Activated CD4-positive, alpha-beta memory T cell treated with anti-CD3 and anti-CD28 coated beads, Interleukin-2, amount 10 ng/mL, durations not matched to agents 7 days and 5 days (primary cell): ENCODE measurements around the gene STIM2. TPM values are rescaled to one million over a fixed set of nuclear protein-coding genes. Genes with fewer than 3 reads are reported as not detected.
"Not testable (repeated sequence)": the region's sequence is repeated elsewhere in the genome, so short reads cannot be mapped to it uniquely, and the experiment has no call there.

Experiments
- CTCF ChIA-PET: fragments of 350-600 bp; sonication (Branson Sonifier 250); formaldehyde crosslinking; loops from one replicate; lab custom pipeline; 2021; ENCODE audit warnings: antibody characterized with exemption, inconsistent platforms; lab: Charles Lee
- POLR2A ChIA-PET: fragments of 350-600 bp; sonication (Branson Sonifier 250); formaldehyde crosslinking; loops from one replicate; lab custom pipeline; 2021; ENCODE audit warnings: antibody characterized with exemption; lab: Charles Lee
- DNase-seq: peaks from one replicate; pipeline ENCODE4 v3.0.0-alpha.2; 2020
- H3K27ac Mint-ChIP-seq: one replicate; pipeline ENCODE4 v1.8.0; 2021; ENCODE audit warnings: mild to moderate bottlenecking, mixed read lengths
- H3K27me3 Mint-ChIP-seq: one replicate; pipeline ENCODE4 v1.8.0; 2021; ENCODE audit warnings: mixed read lengths
- H3K36me3 Mint-ChIP-seq: one replicate; pipeline ENCODE4 v1.8.0; 2021; ENCODE audit warnings: low read depth, mixed read lengths
- H3K4me1 Mint-ChIP-seq: one replicate; pipeline ENCODE4 v1.8.0; 2021; ENCODE audit warnings: mixed read lengths
- H3K4me3 Mint-ChIP-seq: one replicate; pipeline ENCODE4 v1.8.0; 2021; ENCODE audit warnings: mild to moderate bottlenecking, mixed read lengths
- H3K9me3 Mint-ChIP-seq: one replicate; pipeline ENCODE4 v1.8.0; 2021; ENCODE audit warnings: mixed read lengths
- total RNA-seq, 2 experiments: library from RNA; stranded (reverse); gene quantifications; one replicate each; pipeline ENCODE4 v1.2.3, GENCODE V29; 2021

STIM2 gene
- total RNA-seq, result 10 to 100 TPM; 53.3 to 58.7 TPM

DNA sequence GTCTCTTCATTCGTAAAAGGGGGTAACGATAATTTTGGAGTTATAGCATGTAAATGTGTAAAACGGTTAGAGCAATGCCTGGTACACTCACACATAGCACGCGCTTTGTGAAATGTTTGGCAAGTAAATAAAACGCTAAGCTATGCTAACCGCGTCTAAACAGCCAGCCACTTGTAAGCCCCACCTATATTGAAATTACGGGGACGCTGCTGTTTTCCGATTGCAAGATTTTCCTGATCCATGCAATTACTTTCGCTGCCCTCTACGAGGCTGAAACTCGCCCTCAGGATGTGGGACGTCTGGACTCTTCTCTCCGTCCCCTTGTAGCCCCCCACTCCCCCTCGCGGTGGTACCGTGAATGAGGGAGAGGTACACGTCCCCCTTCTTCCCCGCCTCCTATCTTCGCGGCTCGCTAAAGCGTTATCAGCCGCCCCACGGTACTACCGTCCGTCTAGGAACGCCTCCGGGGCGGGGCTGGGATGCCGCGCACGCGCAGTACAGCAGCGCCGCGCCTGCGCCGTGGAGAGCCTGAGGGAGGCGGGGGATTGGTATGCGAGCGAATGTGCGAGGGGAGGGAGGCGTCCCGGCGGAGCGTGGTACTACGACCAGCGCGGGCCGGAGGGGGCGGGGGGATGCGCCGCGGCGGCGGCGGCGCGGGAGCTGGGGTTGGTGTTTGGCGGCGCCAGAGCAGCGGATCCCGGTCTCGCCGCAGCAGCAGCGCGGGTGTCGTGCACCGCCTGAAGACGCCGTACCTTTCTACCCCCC is at the start of gene STIM2:
Gene STIM2, plus strand, starts transcription at position 685 of the 765 bp plus-strand sequence.
- Mint-ChIP-seq H3K27me3 (no peaks in the 10 kb centered on the region), H3K36me3 (peaks cover 7% of the 10 kb centered on the region), H3K9me3 (no peaks in the 10 kb centered on the region), H3K27ac (peak within 1 kb of the TSS; percentile 96), H3K4me3 (peak within 1 kb of the TSS; percentile 87), H3K4me1 (peaks cover 55% of the 10 kb centered on the region)
- peak; percentile 99 for DNase-seq
- ChIA-PET POLR2A (interaction anchor here (0.6 to 7.1 kb wide), 23 partner anchors 9 to 541 kb away, joined by 3 to 259 read pairs (median 5); partner anchors contain the start of gene TBC1D19), CTCF (interaction anchor here (0.7 to 6.5 kb wide), 7 partner anchors 13 to 276 kb away, joined by 3 to 57 read pairs (median 7); partner anchors contain the start of gene TBC1D19)

DNA sequence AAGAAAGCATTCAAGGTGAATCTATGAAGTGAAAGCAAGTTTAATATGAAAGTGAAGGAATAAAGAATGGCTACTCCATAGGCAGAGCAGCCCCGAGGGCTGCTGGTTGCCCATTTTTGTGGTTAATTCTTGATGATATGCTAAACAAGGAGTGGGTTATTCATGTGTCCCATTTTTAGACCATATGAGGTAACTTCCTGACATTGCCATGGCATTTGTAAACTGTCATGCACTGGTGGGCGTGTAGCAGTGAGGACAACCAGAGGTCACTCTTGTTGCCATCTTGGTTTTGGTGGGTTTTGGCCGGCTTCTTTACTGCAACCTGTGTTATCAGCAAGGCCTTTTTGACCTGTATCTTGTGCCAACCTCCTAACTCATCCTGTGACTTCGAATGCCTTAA is 49.1 kb upstream of the STIM2 start:
- Mint-ChIP-seq H3K4me1 (peaks cover 25% of the 10 kb centered on the region), H3K27ac (peak overlapping the region; percentile 81)
- DNase-seq, H3K36me3 Mint-ChIP-seq, H3K9me3 Mint-ChIP-seq, CTCF ChIA-PET, H3K4me3 Mint-ChIP-seq, H3K27me3 Mint-ChIP-seq: not testable (repeated sequence)
- POLR2A ChIA-PET, result interaction anchor here (0.7 to 2.1 kb wide), 2 partner anchors 11 to 49 kb away, joined by 3 to 7 read pairs; partner anchors contain the start of gene STIM2

DNA sequence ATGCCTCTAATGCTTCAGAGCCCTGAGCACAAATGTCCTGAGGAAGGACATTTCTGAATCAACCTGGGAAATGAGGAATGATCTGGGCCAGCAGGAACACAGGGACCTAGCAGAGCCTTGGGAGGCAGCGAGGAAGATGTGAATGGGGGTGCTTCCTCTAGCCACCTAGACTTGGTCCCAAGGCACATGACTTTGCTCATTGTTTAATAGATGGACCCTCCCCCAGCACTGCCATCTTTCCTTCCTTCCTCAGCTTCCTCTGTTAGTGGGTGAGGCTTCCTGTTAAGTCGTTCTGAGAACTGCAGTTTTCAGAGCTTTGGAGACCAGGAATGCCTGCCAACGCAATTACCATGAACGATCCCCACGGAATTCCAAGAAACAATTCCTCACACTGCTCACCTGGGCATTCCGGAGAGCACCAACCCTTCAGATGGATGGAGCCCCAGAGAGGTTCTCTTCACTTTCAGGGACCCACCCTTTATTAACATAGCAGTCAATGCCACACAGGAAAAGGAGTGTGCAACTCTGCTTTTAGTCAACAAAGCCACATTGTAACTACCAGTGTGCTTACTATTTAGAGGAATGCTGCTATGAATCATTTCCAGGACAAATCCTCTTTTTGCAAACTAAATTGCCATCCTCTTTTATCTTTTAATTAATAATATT is 48.5 kb upstream of the STIM2 start:
- POLR2A ChIA-PET, result interaction anchor here (0.7 to 2.1 kb wide), 2 partner anchors 10 to 49 kb away, joined by 3 to 7 read pairs; partner anchors contain the start of gene STIM2
- CTCF ChIA-PET, result no interaction called here
- Mint-ChIP-seq H3K27ac (peak overlapping the region; percentile 81), H3K4me3 (peak overlapping the region; percentile 12), H3K27me3 (no peaks in the 10 kb centered on the region), H3K36me3 (peaks cover 4% of the 10 kb centered on the region), H3K9me3 (peaks cover 5% of the 10 kb centered on the region), H3K4me1 (peaks cover 25% of the 10 kb centered on the region)
- no peak for DNase-seq

DNA sequence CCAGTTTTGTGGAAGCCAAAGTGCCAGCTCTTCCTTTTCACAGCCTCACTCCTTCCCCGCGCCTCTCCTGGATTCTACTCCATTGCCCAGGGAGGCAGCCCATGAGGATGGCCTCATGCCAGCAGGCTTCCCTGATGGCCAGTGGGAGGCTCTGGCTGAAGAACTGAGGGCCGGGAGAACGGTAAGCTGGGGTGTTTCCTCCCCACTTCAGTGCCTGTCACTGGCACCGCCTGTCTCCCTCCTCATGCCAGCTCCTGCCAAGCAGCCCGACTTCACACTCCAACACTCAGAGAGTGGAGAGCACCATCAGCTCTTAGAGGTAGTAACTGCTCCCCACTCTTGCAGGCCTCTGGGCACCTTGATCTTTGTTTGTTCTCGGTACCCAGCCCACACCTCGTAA is 46.9 kb upstream of the STIM2 start:
- Mint-ChIP-seq H3K27me3 (no peaks in the 10 kb centered on the region), H3K36me3 (peaks cover 4% of the 10 kb centered on the region), H3K4me1 (peaks cover 25% of the 10 kb centered on the region), H3K4me3 (no peak overlapping the region), H3K9me3 (peaks cover 5% of the 10 kb centered on the region), H3K27ac (no peak overlapping the region)
- ChIA-PET POLR2A (interaction anchor here (1.0 kb wide), 1 partner anchor 14 kb away, joined by 3 read pairs; no protein-coding TSS in a partner anchor), CTCF (no interaction called here)
- no peak for DNase-seq

DNA sequence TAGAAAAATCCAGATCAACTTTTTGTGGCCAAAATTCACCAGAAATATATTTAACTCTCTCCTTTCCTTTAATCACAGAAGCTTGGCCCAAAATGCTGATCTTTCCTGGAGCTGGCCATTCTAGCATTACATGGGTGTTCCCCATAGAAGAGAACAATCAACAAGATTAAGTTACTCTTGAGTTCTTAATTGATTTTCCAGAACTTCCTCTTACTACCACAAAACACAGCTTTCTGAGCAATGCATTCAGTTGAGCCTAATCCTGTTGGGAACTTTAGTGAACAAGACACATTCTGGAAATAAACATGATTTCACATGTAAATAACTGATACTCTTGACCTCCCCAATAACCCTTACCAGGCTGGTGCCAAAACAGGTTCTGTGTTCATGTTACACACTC is 45.4 kb upstream of the STIM2 start:
- ChIA-PET POLR2A (no interaction called here), CTCF (no interaction called here)
- Mint-ChIP-seq H3K9me3 (peaks cover 6% of the 10 kb centered on the region), H3K27ac (no peak overlapping the region), H3K36me3 (peaks cover 4% of the 10 kb centered on the region), H3K4me3 (no peak overlapping the region), H3K27me3 (no peaks in the 10 kb centered on the region), H3K4me1 (peaks cover 25% of the 10 kb centered on the region)
- no peak for DNase-seq

GRCh38 chr4:26815706-26816105 is 44.9 kb upstream of the STIM2 start:
- DNase-seq, result no peak
- Mint-ChIP-seq H3K36me3 (peaks cover 4% of the 10 kb centered on the region), H3K4me3 (no peak overlapping the region), H3K9me3 (peaks cover 8% of the 10 kb centered on the region), H3K27ac (no peak overlapping the region), H3K4me1 (peaks cover 25% of the 10 kb centered on the region), H3K27me3 (no peaks in the 10 kb centered on the region)
- ChIA-PET CTCF (no interaction called here), POLR2A (no interaction called here)

DNA sequence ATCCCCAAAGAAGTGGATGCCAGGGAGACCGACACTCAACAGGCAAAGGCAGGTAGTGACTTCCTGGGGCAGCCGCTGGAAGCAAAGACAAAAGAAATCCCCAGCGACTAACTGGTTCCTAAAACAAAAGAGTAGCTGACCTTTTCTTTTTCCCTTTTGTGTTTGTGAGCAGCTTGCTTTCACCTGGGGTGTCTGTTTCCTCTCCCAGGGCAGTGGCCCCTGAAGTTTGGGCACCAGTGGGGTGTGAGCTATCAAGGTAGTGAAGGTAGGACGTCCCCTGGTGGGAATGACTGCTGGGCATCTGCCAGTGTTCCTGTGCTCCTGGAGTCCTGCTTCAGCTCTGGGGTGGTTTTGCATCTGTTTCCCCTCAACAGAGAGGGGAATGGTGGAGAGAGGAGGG is 41.6 kb upstream of the STIM2 start:
- Mint-ChIP-seq H3K9me3 (peaks cover 16% of the 10 kb centered on the region), H3K27me3 (no peaks in the 10 kb centered on the region), H3K4me3 (no peak overlapping the region), H3K27ac (no peak overlapping the region), H3K36me3 (peaks cover 11% of the 10 kb centered on the region), H3K4me1 (peaks cover 23% of the 10 kb centered on the region)
- ChIA-PET POLR2A (no interaction called here), CTCF (no interaction called here)
- no peak for DNase-seq

DNA sequence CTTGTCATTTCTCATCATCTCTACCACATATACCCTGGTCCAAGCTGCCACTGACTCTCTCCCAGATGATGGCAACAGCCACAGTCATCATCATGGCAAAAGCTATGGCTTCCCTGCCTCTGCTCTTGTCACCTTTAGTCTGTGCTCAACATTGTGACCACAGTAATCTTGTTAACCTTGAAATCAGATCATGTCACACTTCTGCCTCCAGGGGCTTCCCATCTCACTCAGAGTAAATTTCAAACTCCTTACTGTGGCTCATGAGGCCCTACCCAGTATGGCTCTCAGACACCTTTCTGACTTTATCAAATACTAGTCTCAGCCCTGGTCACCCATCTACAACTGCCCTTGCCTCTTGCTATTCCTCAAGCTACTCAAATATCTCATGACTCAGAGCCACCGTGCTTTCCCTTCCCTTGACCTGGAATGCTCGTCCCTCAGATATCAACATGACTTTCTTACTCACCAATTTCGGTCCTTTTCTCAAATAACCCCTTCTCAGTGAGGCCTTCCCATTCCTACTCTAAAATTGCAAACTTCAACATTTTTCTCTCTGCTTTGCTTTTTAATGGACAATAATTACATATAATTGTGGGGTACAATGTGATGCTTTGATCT is 41.1 kb upstream of the STIM2 start:
- no peak overlapping the region for H3K4me3 Mint-ChIP-seq
- DNase-seq, result no peak
- H3K9me3 Mint-ChIP-seq, result peaks cover 16% of the 10 kb centered on the region
- no peaks in the 10 kb centered on the region for H3K27me3 Mint-ChIP-seq
- POLR2A ChIA-PET, result no interaction called here
- CTCF ChIA-PET, result no interaction called here
- peaks cover 11% of the 10 kb centered on the region for H3K36me3 Mint-ChIP-seq
- peaks cover 23% of the 10 kb centered on the region for H3K4me1 Mint-ChIP-seq
- no peak overlapping the region for H3K27ac Mint-ChIP-seq

DNA sequence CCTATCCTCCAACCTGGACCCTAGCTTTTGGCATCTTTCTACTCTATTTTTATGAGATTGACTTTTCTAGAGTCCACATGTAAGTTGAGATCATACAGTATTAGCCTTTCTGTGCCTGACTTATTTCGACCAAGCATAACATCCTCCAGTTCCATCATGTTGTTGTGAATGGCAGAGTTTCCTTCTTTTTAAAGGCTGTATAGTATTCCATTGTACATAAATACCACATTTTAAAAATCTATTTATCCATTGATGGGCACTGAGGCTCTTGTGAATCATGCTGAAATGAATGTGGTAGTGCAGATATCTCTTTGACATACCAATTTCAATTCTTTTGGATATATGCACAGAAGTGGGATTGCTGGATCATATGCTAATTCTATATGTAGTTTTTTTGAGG is 40.3 kb upstream of the STIM2 start:
- peaks cover 11% of the 10 kb centered on the region for H3K36me3 Mint-ChIP-seq
- no peak for DNase-seq
- H3K27ac Mint-ChIP-seq, result no peak overlapping the region
- H3K9me3 Mint-ChIP-seq, result peaks cover 16% of the 10 kb centered on the region
- no peak overlapping the region for H3K4me3 Mint-ChIP-seq
- peaks cover 20% of the 10 kb centered on the region for H3K4me1 Mint-ChIP-seq
- ChIA-PET CTCF (no interaction called here), POLR2A (no interaction called here)
- H3K27me3 Mint-ChIP-seq, result no peaks in the 10 kb centered on the region

GRCh38 chr4:26821031-26821430 is 39.6 kb upstream of the STIM2 start:
- Mint-ChIP-seq H3K4me3 (no peak overlapping the region), H3K36me3 (peaks cover 11% of the 10 kb centered on the region), H3K9me3 (peaks cover 16% of the 10 kb centered on the region), H3K4me1 (peaks cover 18% of the 10 kb centered on the region), H3K27ac (no peak overlapping the region), H3K27me3 (no peaks in the 10 kb centered on the region)
- DNase-seq, result no peak
- CTCF ChIA-PET, result no interaction called here
- POLR2A ChIA-PET, result no interaction called here

DNA sequence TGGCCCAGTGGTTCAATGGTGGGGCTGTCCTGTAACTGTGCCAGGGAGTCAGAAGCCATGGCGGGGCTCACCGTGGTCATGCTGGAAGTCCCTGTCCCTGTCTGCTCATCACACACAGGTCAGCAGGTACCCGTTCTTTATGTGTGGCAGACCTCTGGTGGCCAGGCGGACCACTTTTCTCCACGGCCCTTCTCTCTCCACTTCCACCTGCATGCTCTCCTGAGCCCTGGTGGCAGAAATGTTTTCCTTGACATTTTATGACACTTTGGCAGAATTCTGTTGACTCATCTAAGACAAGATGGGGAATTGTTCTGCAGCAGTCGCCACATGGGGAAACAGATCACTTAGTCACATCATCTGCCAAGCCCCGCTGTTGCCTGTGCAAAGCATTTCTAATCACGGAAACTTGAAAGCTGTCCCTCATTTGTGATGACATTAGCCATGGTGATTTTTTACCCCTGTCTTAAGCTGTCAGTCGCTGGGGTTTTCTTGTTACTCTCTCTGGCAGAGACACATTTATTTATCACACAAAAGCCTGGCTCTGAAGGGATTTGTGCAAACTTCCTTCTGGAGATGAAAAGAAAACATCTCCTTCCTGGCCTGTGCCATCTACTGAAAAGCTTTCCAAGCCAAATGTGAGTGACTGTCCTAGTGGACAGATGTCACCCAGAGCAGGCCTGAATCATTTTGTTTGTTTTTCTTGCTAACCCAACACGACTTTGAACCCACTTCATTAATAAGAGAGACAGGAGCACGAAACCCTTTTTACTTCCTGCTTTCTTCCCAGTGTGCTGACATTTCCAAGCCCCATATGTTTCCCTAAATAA is 38.8 kb upstream of the STIM2 start:
- no peak overlapping the region for H3K27ac Mint-ChIP-seq
- CTCF ChIA-PET, result interaction anchor here (0.6 kb wide), 1 partner anchor 35 kb away, joined by 4 read pairs; no protein-coding TSS in a partner anchor

GRCh38 chr4:26822546-26822945 is 38.1 kb upstream of the STIM2 start:
- Mint-ChIP-seq H3K36me3 (peaks cover 11% of the 10 kb centered on the region), H3K4me1 (peaks cover 18% of the 10 kb centered on the region), H3K9me3 (peaks cover 16% of the 10 kb centered on the region), H3K27me3 (no peaks in the 10 kb centered on the region), H3K4me3 (no peak overlapping the region), H3K27ac (no peak overlapping the region)
- POLR2A ChIA-PET, result interaction anchor here (1.2 to 1.4 kb wide), 2 partner anchors 11 to 14 kb away, joined by 3 to 4 read pairs; no protein-coding TSS in a partner anchor
- CTCF ChIA-PET, result interaction anchor here (0.6 kb wide), 1 partner anchor 36 kb away, joined by 4 read pairs; no protein-coding TSS in a partner anchor
- no peak for DNase-seq

More for the DNA sequence above, 38.8 kb upstream of the STIM2 start:
- POLR2A ChIA-PET, result interaction anchor here (1.2 kb wide), 1 partner anchor 10 kb away, joined by 3 read pairs; no protein-coding TSS in a partner anchor
- no peak overlapping the region for H3K4me3 Mint-ChIP-seq
- peaks cover 11% of the 10 kb centered on the region for H3K36me3 Mint-ChIP-seq
- DNase-seq, result no peak
- H3K4me1 Mint-ChIP-seq, result peaks cover 18% of the 10 kb centered on the region
- H3K27me3 Mint-ChIP-seq, result no peaks in the 10 kb centered on the region
- peaks cover 16% of the 10 kb centered on the region for H3K9me3 Mint-ChIP-seq
